Endothelial cell (in vitro differentiated cells): ENCODE results near the gene RCBTB1. TPM values are rescaled to one million over a fixed set of nuclear protein-coding genes. Genes with fewer than 3 reads are reported as not detected.

ENCODE experiments used
- DNase-seq: peaks from one replicate; pipeline ENCODE4 v3.0.0; 2021; ENCODE audit warnings: low spot score
- H3K27ac Mint-ChIP-seq: one replicate; pipeline ENCODE4 v1.8.0; 2021; ENCODE audit warnings: mixed read lengths, inconsistent platforms; ENCODE audit not compliant: unreplicated experiment
- H3K27me3 Mint-ChIP-seq: one replicate; pipeline ENCODE4 v1.8.0; 2021; ENCODE audit warnings: mild to moderate bottlenecking, moderate library complexity, mixed read lengths, inconsistent platforms; ENCODE audit not compliant: unreplicated experiment
- H3K36me3 Mint-ChIP-seq: one replicate; pipeline ENCODE4 v1.8.0; 2021; ENCODE audit warnings: mild to moderate bottlenecking, low read depth, mixed read lengths, inconsistent platforms; ENCODE audit not compliant: unreplicated experiment
- H3K4me1 Mint-ChIP-seq: one replicate; pipeline ENCODE4 v1.8.0; 2021; ENCODE audit warnings: mild to moderate bottlenecking, mixed read lengths, inconsistent platforms; ENCODE audit not compliant: unreplicated experiment
- H3K4me3 Mint-ChIP-seq: one replicate; pipeline ENCODE4 v1.8.0; 2021; ENCODE audit warnings: mild to moderate bottlenecking, mixed read lengths, inconsistent platforms; ENCODE audit not compliant: unreplicated experiment
- H3K9me3 Mint-ChIP-seq: one replicate; pipeline ENCODE4 v1.8.0; 2021; ENCODE audit warnings: mixed read lengths, inconsistent platforms; ENCODE audit not compliant: unreplicated experiment
- CTCF ChIP-seq: fragments of 200-600 bp; sonication (generic); IDR thresholded peaks from one replicate; pipeline ENCODE4 v1.5.0; 2021; ENCODE audit warnings: antibody characterized with exemption; ENCODE audit not compliant: unreplicated experiment
- total RNA-seq: library from RNA; stranded (reverse); fragmentation: NEBNext Ultra II Directional; extraction: Animal tissue kit (Norgen Biotek cat#: 25700); gene quantifications from one replicate; pipeline ENCODE4 v1.2.1, GENCODE V29; 2021; ENCODE audit not compliant: unreplicated experiment

Gene RCBTB1
- total RNA-seq, 1 donor from 2014 or later: 41.2 TPM

- no peaks in the 10 kb centered on the region for H3K36me3 Mint-ChIP-seq
- no peak overlapping the region for H3K27ac Mint-ChIP-seq
- no peaks in the 10 kb centered on the region for H3K9me3 Mint-ChIP-seq
- peaks cover 3% of the 10 kb centered on the region for H3K27me3 Mint-ChIP-seq
- DNase-seq: no peak
- no peak for TF ChIP-seq CTCF
- peak overlapping the region; percentile 19 for H3K4me3 Mint-ChIP-seq
- H3K4me1 Mint-ChIP-seq: peaks cover 31% of the 10 kb centered on the region
Observed at GRCh38 chr13:49629196-49629938, 44.0 kb upstream of the RCBTB1 start.

DNA sequence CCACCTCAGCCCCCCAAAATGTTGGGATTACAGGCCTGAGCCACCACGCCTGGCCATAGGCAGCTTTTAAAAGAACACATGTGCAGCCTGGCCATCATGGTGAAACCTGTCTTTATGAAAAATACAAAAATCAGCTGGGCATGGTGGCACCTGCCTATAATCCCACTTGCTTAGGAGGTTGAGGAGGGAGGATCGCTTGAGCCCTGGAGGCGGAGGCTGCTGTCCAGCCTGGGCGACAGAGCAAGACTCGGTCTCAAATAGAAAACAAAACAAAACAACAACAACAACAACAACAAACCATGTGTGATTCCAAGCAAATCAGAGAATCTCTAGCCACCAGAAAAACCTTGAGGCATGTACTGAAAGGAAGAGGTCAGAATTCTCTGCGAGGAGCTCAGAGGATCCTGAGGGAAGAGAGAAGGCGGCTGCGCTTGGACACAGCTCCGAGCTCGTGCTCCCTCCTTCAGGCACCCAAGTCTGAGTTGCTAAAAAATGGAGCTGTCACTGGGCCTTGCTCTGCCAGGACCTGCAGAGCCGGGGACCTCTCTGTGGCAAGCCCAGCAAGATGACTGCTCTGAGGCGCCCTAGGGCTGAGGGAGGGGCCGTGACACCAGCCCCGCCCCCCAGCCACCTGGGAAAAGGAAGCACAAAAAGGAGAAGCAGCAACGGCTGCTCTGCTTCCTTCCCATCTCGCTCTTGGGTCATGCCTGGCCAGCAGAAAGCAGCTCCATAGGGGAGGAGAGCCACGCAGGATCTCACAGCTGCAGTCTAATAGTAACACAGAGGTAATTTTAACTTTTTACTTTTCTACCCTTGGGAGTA lies 42.7 kb upstream of the RCBTB1 start, which contains the start of gene ARL11:
Gene ARL11, plus strand, starts transcription at position 677 of the 822 bp plus-strand sequence. CDS start 1,941 bp downstream, outside the sequence.
- Mint-ChIP-seq H3K4me1 (peaks cover 27% of the 10 kb centered on the region), H3K27ac (peak within 1 kb of the TSS; percentile 42), H3K27me3 (no peaks in the 10 kb centered on the region), H3K9me3 (no peaks in the 10 kb centered on the region), H3K4me3 (peak within 1 kb of the TSS; percentile 37), H3K36me3 (no peaks in the 10 kb centered on the region)
- DNase-seq: peak; percentile 28
- TF ChIP-seq CTCF: no peak

DNA sequence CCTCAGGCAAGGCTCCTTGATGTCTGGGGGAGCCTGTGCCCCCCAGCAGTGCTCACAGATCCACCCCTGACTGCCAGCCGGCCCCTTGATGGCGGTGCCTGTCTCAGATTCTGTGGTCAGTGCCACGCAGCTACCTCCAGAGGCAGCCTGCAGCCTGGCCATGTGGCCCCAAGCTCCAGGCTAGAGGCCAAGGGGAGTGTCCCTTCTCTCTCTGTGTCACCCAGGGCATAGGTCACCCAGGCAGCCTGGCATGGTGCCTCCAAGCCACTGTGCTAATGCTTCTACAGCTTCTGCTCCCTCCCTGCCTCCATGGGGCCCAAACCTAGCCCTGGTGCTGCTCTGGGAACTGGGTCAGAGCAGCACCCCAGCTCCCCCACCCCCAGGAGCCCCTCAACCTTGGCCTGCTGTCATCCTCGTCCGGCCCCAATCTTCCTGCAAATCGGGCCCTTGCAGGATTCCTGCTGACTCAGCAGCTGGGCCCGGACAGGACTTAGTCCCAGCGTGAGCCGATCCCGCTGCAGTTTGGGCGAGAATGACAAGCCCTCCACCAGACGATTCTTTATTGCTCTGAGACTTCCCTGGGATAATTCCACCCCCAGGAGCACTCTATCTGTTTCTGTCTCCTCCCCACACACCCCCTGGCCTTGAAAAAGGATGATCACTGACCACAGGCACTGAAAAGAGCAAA lies 40.2 kb upstream of the RCBTB1 start:
- TF ChIP-seq CTCF: no peak
- Mint-ChIP-seq H3K36me3 (no peaks in the 10 kb centered on the region), H3K27me3 (no peaks in the 10 kb centered on the region), H3K9me3 (no peaks in the 10 kb centered on the region), H3K27ac (no peak overlapping the region), H3K4me3 (no peak overlapping the region), H3K4me1 (peaks cover 27% of the 10 kb centered on the region)
- no peak for DNase-seq

DNA sequence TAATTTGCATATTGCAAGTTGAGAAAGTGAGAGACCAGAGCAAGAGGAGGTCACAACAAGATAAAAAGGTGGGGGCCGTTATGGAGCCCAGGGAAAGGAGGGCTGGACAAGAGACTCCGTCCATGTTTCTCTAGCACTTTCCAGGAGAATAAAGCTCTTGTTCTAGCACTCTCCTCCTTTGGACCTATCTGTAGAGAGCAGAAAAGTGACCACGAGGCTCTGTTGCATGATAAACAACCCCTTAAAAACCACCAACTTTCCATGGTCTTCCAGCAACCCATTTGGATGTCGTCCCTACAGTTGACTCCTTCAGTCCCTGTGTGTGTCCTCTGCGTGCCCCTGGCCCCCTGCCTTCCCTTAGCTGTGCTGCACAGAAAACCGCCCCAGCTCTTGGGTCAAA lies 38.9 kb upstream of the RCBTB1 start:
- no peak overlapping the region for H3K4me3 Mint-ChIP-seq
- H3K27me3 Mint-ChIP-seq: no peaks in the 10 kb centered on the region
- no peak for DNase-seq
- H3K4me1 Mint-ChIP-seq: peaks cover 18% of the 10 kb centered on the region
- H3K27ac Mint-ChIP-seq: no peak overlapping the region
- no peaks in the 10 kb centered on the region for H3K36me3 Mint-ChIP-seq
- H3K9me3 Mint-ChIP-seq: no peaks in the 10 kb centered on the region
- no peak for TF ChIP-seq CTCF
